Calu3 (cell line): Measurements from ENCODE around the gene CMIP. TPM values are rescaled to one million over a fixed set of nuclear protein-coding genes. Genes with fewer than 3 reads are reported as not detected.

ENCODE experiments used
- BruUV-seq: library from RNA; stranded (reverse); fragments of 400-500 nt; replicated peaks from 2 replicates; lab custom pipeline; 2021; lab: Mats Ljungman, UMichigan
- CTCF ChIA-PET: fragments of 300-600 bp; sonication (Branson Sonifier 250); formaldehyde crosslinking; loops from one replicate; lab custom pipeline; 2022; ENCODE audit warnings: antibody characterized with exemption; lab: Charles Lee
- DNase-seq: peaks from one replicate; pipeline ENCODE4 v3.0.0; 2022
- H3K27ac Mint-ChIP-seq: one replicate; pipeline ENCODE4 v1.8.0; 2022; ENCODE audit warnings: mixed read lengths; ENCODE audit not compliant: unreplicated experiment
- H3K27me3 Mint-ChIP-seq: one replicate; pipeline ENCODE4 v1.8.0; 2022; ENCODE audit warnings: mixed read lengths; ENCODE audit not compliant: unreplicated experiment
- H3K36me3 Mint-ChIP-seq: one replicate; pipeline ENCODE4 v1.8.0; 2022; ENCODE audit warnings: mild to moderate bottlenecking, moderate library complexity, mixed read lengths; ENCODE audit not compliant: insufficient read depth, unreplicated experiment
- H3K4me1 Mint-ChIP-seq: one replicate; pipeline ENCODE4 v1.8.0; 2022; ENCODE audit warnings: mild to moderate bottlenecking, low read depth, mixed read lengths; ENCODE audit not compliant: unreplicated experiment
- H3K4me3 Mint-ChIP-seq: one replicate; pipeline ENCODE4 v1.8.0; 2022; ENCODE audit warnings: mild to moderate bottlenecking, low read depth, moderate library complexity, mixed read lengths; ENCODE audit not compliant: unreplicated experiment
- H3K9me3 Mint-ChIP-seq: one replicate; pipeline ENCODE4 v1.8.0; 2022; ENCODE audit warnings: low read depth, mixed read lengths; ENCODE audit not compliant: unreplicated experiment
- intact Hi-C: fragments of 100-400 bp; cut with micrococcal nuclease; formaldehyde crosslinking; loops from one replicate; pipeline ENCODE4 v1.10.0; 2022; ENCODE audit not compliant: unreplicated experiment
- total RNA-seq: library from RNA; stranded (reverse); gene quantifications from 2 replicates; pipeline ENCODE4 v1.2.3, GENCODE V29; 2022
- TF ChIP-seq, protein P1 (sequence below): fragments of 200-600 bp; IDR thresholded peaks from one replicate; pipeline ENCODE4 v1.8.0; 2022; ENCODE audit warnings: antibody characterized with exemption; ENCODE audit not compliant: unreplicated experiment

The CMIP gene
- total RNA-seq, 1 experiment from 2014 or later, result 82.7 TPM

DNA sequence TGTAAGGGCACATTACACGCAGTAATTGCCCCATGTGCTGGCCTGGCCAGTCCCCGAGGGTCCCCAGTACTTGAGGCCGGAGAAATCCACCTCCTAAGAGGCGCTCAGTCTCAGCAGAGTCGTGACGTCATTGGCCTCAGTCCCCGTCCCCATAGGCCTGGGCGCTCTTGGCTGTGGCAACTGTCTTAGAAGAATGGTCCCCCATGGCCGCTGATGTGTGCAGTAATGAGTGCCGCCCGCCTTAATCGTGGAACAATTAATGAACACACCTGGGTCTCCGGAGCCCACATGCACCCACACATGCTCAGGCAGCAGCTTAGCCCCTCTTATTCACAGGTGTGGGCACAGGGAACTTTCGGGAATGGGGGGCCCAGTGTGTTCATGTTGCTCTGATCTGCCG is 248.0 kb downstream of the CMIP start:
- BruUV-seq, result no TSS peak
- no peaks in the 10 kb centered on the region for H3K4me1 Mint-ChIP-seq
- H3K9me3 Mint-ChIP-seq, result no peaks in the 10 kb centered on the region
- intact Hi-C loops, result no loop called here
- CTCF ChIA-PET, result no interaction called here
- H3K27me3 Mint-ChIP-seq, result no peaks in the 10 kb centered on the region
- H3K36me3 Mint-ChIP-seq, result peaks cover 19% of the 10 kb centered on the region
- no peak overlapping the region for H3K27ac Mint-ChIP-seq
- no peak overlapping the region for H3K4me3 Mint-ChIP-seq
- no peak for DNase-seq
- TF ChIP-seq, protein P1, sequence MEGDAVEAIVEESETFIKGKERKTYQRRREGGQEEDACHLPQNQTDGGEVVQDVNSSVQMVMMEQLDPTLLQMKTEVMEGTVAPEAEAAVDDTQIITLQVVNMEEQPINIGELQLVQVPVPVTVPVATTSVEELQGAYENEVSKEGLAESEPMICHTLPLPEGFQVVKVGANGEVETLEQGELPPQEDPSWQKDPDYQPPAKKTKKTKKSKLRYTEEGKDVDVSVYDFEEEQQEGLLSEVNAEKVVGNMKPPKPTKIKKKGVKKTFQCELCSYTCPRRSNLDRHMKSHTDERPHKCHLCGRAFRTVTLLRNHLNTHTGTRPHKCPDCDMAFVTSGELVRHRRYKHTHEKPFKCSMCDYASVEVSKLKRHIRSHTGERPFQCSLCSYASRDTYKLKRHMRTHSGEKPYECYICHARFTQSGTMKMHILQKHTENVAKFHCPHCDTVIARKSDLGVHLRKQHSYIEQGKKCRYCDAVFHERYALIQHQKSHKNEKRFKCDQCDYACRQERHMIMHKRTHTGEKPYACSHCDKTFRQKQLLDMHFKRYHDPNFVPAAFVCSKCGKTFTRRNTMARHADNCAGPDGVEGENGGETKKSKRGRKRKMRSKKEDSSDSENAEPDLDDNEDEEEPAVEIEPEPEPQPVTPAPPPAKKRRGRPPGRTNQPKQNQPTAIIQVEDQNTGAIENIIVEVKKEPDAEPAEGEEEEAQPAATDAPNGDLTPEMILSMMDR, result no peak

DNA sequence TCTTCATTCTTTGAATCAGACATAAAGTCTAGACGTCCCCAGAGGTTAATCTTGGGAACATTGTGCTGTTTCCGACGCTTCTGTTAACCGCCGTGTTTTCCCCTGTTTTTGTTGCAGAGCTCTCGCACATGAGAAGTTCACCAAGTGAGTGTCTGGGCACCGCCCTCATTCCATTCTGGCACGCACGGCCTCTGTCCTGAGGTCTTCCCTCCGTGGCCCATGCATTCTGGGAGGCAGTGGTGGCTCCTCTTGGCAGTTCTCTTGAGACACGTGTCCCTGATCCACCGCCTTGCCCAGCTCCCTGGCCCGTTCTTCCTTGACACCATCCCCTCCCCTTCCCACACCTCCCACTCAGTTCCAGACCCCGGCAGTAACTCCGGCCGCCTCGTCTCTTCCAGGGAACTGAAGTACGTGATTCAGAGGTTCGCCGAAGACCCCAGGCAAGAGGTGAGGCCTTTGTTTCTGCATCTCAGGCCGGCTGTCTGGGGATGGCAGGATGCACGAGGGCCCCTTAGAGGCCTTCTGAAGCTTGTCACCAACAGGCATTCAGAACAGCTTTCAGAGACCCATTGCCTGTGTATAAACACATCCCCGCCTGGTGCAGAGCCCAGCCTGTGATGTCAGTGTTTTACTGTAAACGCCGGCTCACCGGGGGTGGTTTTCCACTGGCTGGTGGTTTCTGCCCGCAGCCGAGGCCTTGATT is 248.6 kb downstream of the CMIP start:
- Mint-ChIP-seq H3K9me3 (no peaks in the 10 kb centered on the region), H3K27ac (no peak overlapping the region), H3K36me3 (peaks cover 24% of the 10 kb centered on the region), H3K4me3 (no peak overlapping the region), H3K27me3 (no peaks in the 10 kb centered on the region), H3K4me1 (no peaks in the 10 kb centered on the region)
- no TSS peak for BruUV-seq
- DNase-seq, result no peak
- CTCF ChIA-PET, result no interaction called here
- TF ChIP-seq, protein P1, result no peak
- intact Hi-C loops, result no loop called here

DNA sequence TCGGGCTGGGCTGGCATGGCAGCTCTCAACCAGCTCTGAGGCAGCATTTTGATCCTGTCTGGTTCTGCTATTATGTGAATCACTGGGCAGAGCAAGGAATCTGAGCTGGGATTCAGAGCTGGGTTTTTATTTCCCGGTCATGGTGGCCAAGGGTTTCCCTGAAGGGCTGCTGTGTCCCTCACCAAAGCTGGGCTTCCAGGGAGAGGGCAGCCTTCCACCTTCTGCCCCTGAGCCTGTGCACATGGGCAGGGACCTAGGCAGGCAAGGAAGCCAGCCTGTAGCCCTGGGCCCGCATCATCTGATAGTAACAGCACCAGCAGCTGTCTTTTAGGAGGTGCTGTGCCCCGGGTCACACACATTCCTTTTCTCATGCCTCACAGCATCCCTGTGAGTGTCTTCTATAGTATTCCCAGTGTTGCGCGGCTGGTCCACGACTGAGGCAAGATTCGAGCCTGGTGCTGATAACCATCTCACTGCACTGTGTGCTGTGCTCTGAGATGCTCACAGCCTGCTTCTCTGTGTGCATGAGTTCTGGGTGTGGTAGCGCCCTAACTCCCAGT is 249.2 kb downstream of the CMIP start:
- Mint-ChIP-seq H3K4me3 (no peak overlapping the region), H3K4me1 (no peaks in the 10 kb centered on the region), H3K9me3 (no peaks in the 10 kb centered on the region), H3K36me3 (peaks cover 24% of the 10 kb centered on the region), H3K27ac (no peak overlapping the region), H3K27me3 (no peaks in the 10 kb centered on the region)
- no peak for DNase-seq
- intact Hi-C loops, result no loop called here
- TF ChIP-seq, protein P1, result no peak
- CTCF ChIA-PET, result no interaction called here
- BruUV-seq, result no TSS peak

DNA sequence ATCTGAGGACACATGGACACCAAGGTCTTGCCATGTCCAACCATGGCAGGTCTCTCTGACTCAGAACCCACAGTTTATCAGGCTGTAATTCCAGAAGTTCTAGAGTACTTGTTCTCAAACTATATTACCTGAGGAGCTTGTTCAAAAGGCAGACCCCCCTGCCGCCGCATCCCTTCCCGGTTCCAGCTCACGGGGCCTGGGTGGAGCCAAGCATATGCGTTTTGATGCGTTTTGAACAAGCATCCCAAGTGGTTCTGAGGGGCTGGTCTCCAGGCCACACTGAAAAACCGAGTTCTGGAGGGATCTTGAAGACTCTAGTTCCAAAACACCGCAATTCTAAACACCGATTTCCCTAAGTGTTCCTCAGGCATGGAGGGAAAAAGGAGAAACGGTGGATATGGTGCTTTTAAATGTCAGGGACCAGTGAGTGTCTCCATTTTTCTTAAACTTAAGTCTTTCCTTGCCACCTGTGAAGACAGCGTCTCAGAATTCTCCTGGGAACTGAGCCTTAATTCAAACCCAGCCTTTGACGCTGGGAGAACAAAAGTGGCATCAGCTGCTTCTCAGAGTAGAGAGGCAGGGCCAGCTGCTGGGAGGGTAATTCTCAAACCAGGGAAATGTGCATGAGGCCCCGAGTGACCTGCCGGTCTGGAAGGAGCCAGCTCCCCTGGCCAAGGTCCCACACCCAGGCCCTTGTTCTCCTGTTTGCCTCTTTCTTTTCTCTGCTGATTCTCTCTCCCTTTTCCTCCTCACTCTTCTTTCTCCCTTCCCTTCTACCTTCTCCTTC is 250.1 kb downstream of the CMIP start:
- H3K9me3 Mint-ChIP-seq, result no peaks in the 10 kb centered on the region
- CTCF ChIA-PET, result no interaction called here
- no peak for DNase-seq
- H3K27me3 Mint-ChIP-seq, result no peaks in the 10 kb centered on the region
- no peak overlapping the region for H3K27ac Mint-ChIP-seq
- H3K4me3 Mint-ChIP-seq, result no peak overlapping the region
- TF ChIP-seq, protein P1, result no peak
- no TSS peak for BruUV-seq
- intact Hi-C loops, result no loop called here
- H3K4me1 Mint-ChIP-seq, result no peaks in the 10 kb centered on the region
- H3K36me3 Mint-ChIP-seq, result peaks cover 25% of the 10 kb centered on the region
